ENCODE data around the gene DVL3. TPM values are rescaled to one million over a fixed set of nuclear protein-coding genes. Genes with fewer than 3 reads are reported as not detected.

Gene DVL3
- total RNA-seq, 1 experiment from 2014 or later = 60.7 TPM

DNA sequence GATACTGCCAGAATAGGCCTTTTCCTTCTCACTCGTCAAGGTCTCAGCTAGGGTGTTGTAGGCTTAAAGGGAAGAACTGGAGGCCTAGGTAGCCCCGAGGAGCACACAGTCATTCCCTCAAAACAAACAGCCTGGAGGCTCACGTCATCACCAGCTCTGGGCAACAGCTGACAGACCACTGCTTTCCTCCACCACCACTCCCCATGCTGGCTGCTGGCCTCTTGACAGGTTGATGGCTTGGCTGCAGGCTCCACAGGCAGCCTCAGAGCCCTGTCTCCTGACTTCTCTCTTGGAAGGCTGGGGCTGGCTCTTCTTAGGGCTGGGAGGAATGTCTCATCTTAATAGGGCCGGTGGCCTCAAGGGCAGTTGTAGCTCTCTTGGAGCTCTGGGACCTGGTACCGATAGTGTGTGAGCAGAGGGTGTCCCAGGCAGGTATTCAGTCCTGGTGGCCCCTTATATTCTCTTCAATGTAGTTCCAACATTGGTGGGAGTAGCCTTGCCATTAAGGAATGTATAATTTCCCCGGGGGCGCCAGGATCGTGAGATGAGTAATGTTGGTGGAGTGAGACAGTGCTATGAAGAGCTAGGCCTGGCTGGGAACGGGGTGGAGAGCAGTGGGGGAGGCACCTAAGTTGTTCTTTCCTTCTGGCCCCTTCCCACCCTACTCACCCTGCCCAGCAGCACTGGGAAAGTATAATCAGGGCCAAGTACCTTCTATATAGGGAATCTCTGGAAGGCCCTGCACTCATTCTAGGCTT is 13.4 kb downstream of the DVL3 start:
- H3K27ac ChIP-seq (ENCODE audit: low read depth, low read length) = no peak overlapping the region
- no peak overlapping the region for H3K4me2 ChIP-seq (ENCODE audit: low read length)
- no peak for DNase-seq (ENCODE audit: low read depth, low spot score)
- no peaks in the 10 kb centered on the region for H3K9me2 ChIP-seq (ENCODE audit: insufficient read depth)
- no peak overlapping the region for H2AFZ ChIP-seq (ENCODE audit: low read depth, low read length, poor library complexity, severe bottlenecking)
- H3K79me2 ChIP-seq (ENCODE audit: insufficient read depth, low read length) = peaks cover 3% of the 10 kb centered on the region; the same call in 1 of the 2 replicates
- H3K9ac ChIP-seq (ENCODE audit: low read length) = no peak overlapping the region
- TF ChIP-seq SIN3A (IDR thresholded peaks at IDR 0.05; ENCODE audit: low read depth) (no peak), EGR1 (IDR thresholded peaks at IDR 0.05; ENCODE audit: low read depth) (no peak), RAD21 (IDR thresholded peaks at IDR 0.05; ENCODE audit: low read depth) (no peak), POLR2A (IDR thresholded peaks at IDR 0.05; ENCODE audit: borderline replicate concordance, extremely low read depth, insufficient read depth, insufficient read length) (no peak), ZNF274 (IDR thresholded peaks at IDR 0.05; ENCODE audit: low read depth, low read length) (no peak), POLR2AphosphoS5 (IDR thresholded peaks at IDR 0.05; ENCODE audit: low read depth, low read length) (no peak), ELF1 (IDR thresholded peaks at IDR 0.05; ENCODE audit: borderline replicate concordance, low read depth) (no peak), JUND (IDR thresholded peaks at IDR 0.05) (no peak)
- TF ChIP-seq, protein P1, sequence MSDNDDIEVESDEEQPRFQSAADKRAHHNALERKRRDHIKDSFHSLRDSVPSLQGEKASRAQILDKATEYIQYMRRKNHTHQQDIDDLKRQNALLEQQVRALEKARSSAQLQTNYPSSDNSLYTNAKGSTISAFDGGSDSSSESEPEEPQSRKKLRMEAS (IDR thresholded peaks at IDR 0.05) = no peak
- TF ChIP-seq, protein P2, sequence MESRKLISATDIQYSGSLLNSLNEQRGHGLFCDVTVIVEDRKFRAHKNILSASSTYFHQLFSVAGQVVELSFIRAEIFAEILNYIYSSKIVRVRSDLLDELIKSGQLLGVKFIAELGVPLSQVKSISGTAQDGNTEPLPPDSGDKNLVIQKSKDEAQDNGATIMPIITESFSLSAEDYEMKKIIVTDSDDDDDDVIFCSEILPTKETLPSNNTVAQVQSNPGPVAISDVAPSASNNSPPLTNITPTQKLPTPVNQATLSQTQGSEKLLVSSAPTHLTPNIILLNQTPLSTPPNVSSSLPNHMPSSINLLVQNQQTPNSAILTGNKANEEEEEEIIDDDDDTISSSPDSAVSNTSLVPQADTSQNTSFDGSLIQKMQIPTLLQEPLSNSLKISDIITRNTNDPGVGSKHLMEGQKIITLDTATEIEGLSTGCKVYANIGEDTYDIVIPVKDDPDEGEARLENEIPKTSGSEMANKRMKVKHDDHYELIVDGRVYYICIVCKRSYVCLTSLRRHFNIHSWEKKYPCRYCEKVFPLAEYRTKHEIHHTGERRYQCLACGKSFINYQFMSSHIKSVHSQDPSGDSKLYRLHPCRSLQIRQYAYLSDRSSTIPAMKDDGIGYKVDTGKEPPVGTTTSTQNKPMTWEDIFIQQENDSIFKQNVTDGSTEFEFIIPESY (IDR thresholded peaks at IDR 0.05; ENCODE audit: extremely low read depth, insufficient replicate concordance, low read length) = no peak
- TF ChIP-seq, protein P3, sequence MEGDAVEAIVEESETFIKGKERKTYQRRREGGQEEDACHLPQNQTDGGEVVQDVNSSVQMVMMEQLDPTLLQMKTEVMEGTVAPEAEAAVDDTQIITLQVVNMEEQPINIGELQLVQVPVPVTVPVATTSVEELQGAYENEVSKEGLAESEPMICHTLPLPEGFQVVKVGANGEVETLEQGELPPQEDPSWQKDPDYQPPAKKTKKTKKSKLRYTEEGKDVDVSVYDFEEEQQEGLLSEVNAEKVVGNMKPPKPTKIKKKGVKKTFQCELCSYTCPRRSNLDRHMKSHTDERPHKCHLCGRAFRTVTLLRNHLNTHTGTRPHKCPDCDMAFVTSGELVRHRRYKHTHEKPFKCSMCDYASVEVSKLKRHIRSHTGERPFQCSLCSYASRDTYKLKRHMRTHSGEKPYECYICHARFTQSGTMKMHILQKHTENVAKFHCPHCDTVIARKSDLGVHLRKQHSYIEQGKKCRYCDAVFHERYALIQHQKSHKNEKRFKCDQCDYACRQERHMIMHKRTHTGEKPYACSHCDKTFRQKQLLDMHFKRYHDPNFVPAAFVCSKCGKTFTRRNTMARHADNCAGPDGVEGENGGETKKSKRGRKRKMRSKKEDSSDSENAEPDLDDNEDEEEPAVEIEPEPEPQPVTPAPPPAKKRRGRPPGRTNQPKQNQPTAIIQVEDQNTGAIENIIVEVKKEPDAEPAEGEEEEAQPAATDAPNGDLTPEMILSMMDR (IDR thresholded peaks at IDR 0.05 in 2 of 3, conservative IDR thresholded peaks at IDR 0.05 in 1 of 3; ENCODE audit: borderline replicate concordance in 1 of 3, insufficient read depth in 1 of 3, low read depth in 2 of 3, low read length in 2 of 3) = no peak
- TF ChIP-seq, protein P4, sequence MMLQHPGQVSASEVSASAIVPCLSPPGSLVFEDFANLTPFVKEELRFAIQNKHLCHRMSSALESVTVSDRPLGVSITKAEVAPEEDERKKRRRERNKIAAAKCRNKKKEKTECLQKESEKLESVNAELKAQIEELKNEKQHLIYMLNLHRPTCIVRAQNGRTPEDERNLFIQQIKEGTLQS (IDR thresholded peaks at IDR 0.05) = no peak
- CTCF ChIA-PET = no interaction called here
- H3K4me1 ChIP-seq (ENCODE audit: control insufficient read depth in 1 of 2, insufficient read depth in 2 of 2, low read length in 2 of 2) = no peaks in the 10 kb centered on the region
- BruUV-seq (replicated peaks) = no TSS peak
- POLR2A ChIA-PET = no interaction called here
- no peaks in the 10 kb centered on the region for H3K9me3 ChIP-seq (ENCODE audit: control insufficient read depth in 1 of 2, insufficient read depth in 1 of 2, low read depth in 1 of 2, low read length in 2 of 2)
- no peak for ATAC-seq
- RAD21 ChIA-PET (ENCODE audit: low non-redundant PET in 1 of 2, low total read pairs in 2 of 2, uncharacterized antibody in 2 of 2, unreplicated experiment in 2 of 2) = no interaction called here
- intact Hi-C loops (cut with micrococcal nuclease) = no loop called here
- no peaks in the 10 kb centered on the region for H3K27me3 ChIP-seq (ENCODE audit: insufficient read depth, low read length)
- no peaks in the 10 kb centered on the region for H4K20me1 ChIP-seq (ENCODE audit: insufficient read depth)
- no peak overlapping the region for H3K4me3 ChIP-seq (replicated peaks in 1 of 2; ENCODE audit: low read depth in 1 of 2, low read length in 2 of 2)
- H3K36me3 ChIP-seq (ENCODE audit: control insufficient read depth in 1 of 2, insufficient read depth in 2 of 2, low read length in 2 of 2) = peaks cover 30 to 33% of the 10 kb centered on the region in 2 experiments; a peak in 3 of 4 replicates
